HepG2 (cell line): ENCODE results near the gene STIM1. TPM values are rescaled to one million over a fixed set of nuclear protein-coding genes. Genes with fewer than 3 reads are reported as not detected.

ENCODE experiments used
- FOXM1 ChIP-seq: sonication (generic); formaldehyde crosslinking; IDR thresholded peaks from 2 replicates; pipeline ENCODE4 v1.5.0; 2020; ENCODE audit warnings: missing genetic modification reagents
- GATAD1 ChIP-seq: IDR thresholded peaks from 2 replicates; pipeline ENCODE4 v1.6.1; 2016; ENCODE audit warnings: missing genetic modification reagents, missing compliant biosample characterization
- HDAC6 ChIP-seq: fragments of 200-600 bp; sonication (generic); IDR thresholded peaks from 2 replicates; pipeline ENCODE4 v1.7.0; 2017; ENCODE audit warnings: mild to moderate bottlenecking, antibody characterized with exemption, low read length, low read depth
- HNRNPUL1 ChIP-seq: fragments of 200-400 bp; formaldehyde crosslinking; IDR thresholded peaks from 2 replicates; pipeline ENCODE4 v1.6.1; 2017; ENCODE audit warnings: low read depth, mild to moderate bottlenecking, low read length, moderate library complexity
- IRF2 ChIP-seq: IDR thresholded peaks from 2 replicates; pipeline ENCODE4 v1.6.1; 2018; ENCODE audit warnings: missing genetic modification reagents, missing compliant biosample characterization
- KAT8 ChIP-seq: IDR thresholded peaks from 2 replicates; pipeline ENCODE4 v1.6.1; 2016; ENCODE audit warnings: missing genetic modification reagents, missing compliant biosample characterization
- KDM1A ChIP-seq: IDR thresholded peaks from 2 replicates; pipeline ENCODE4 v1.6.1; 2016; ENCODE audit warnings: missing compliant biosample characterization
- KLF9 ChIP-seq: IDR thresholded peaks from 2 replicates; pipeline ENCODE4 v1.6.1; 2016; ENCODE audit warnings: low read depth
- NCOA5 ChIP-seq: sonication (generic); formaldehyde crosslinking; IDR thresholded peaks from 2 replicates; pipeline ENCODE4 v1.4.0; 2020; ENCODE audit warnings: missing genetic modification reagents
- NFIC ChIP-seq: IDR thresholded peaks from 2 replicates; pipeline ENCODE4 v1.6.1; 2012; ENCODE audit warnings: mild to moderate bottlenecking, low read length, inconsistent platforms
- PHF21A ChIP-seq: sonication (generic); formaldehyde crosslinking; IDR thresholded peaks from 2 replicates; pipeline ENCODE4 v1.5.0; 2020; ENCODE audit warnings: mild to moderate bottlenecking, missing genetic modification reagents
- PLRG1 ChIP-seq: fragments of 450-650 bp; conservative IDR thresholded peaks from 2 replicates; pipeline ENCODE4 v1.6.1; 2016
- PRPF4 ChIP-seq: fragments of 200-400 bp; formaldehyde crosslinking; IDR thresholded peaks from 2 replicates; pipeline ENCODE4 v1.6.1; 2016; ENCODE audit warnings: low read length, low read depth; ENCODE audit not compliant: poor library complexity, severe bottlenecking
- PTBP1 ChIP-seq: fragments of 200-400 bp; formaldehyde crosslinking; IDR thresholded peaks from 2 replicates; pipeline ENCODE4 v1.6.1; 2018; ENCODE audit warnings: low read length, low read depth; ENCODE audit not compliant: poor library complexity, severe bottlenecking
- SP4 ChIP-seq: sonication (generic); formaldehyde crosslinking; IDR thresholded peaks from 2 replicates; pipeline ENCODE4 v1.8.1; 2023; ENCODE audit warnings: mild to moderate bottlenecking, missing genetic modification reagents
- U2AF2 ChIP-seq: fragments of 200-400 bp; formaldehyde crosslinking; IDR thresholded peaks from 2 replicates; pipeline ENCODE4 v1.6.1; 2017; ENCODE audit warnings: low read depth, mild to moderate bottlenecking, low read length
- XBP1 ChIP-seq: sonication (generic); formaldehyde crosslinking; IDR thresholded peaks from 2 replicates; pipeline ENCODE4 v1.5.0; 2020; ENCODE audit warnings: missing genetic modification reagents
- ZBTB14 ChIP-seq: sonication (generic); formaldehyde crosslinking; IDR thresholded peaks from 2 replicates; pipeline ENCODE4 v1.4.0; 2020; ENCODE audit warnings: missing genetic modification reagents
- ZBTB25 ChIP-seq: IDR thresholded peaks from 2 replicates; pipeline ENCODE4 v1.6.1; 2018; ENCODE audit warnings: missing genetic modification reagents
- ZBTB3 ChIP-seq: sonication (generic); formaldehyde crosslinking; IDR thresholded peaks from 2 replicates; pipeline ENCODE4 v1.4.0; 2020; ENCODE audit warnings: low read depth, mild to moderate bottlenecking, moderate library complexity, missing genetic modification reagents, borderline replicate concordance
- ZC3H4 ChIP-seq: sonication (generic); formaldehyde crosslinking; IDR thresholded peaks from 2 replicates; pipeline ENCODE4 v1.4.0; 2020; ENCODE audit warnings: missing genetic modification reagents, borderline replicate concordance
- ZNF101 ChIP-seq: sonication (generic); formaldehyde crosslinking; IDR thresholded peaks from 2 replicates; pipeline ENCODE4 v1.4.0; 2020; ENCODE audit warnings: mild to moderate bottlenecking, low read depth, missing genetic modification reagents, borderline replicate concordance
- ZNF260 ChIP-seq: sonication (generic); formaldehyde crosslinking; IDR thresholded peaks from 2 replicates; pipeline ENCODE4 v1.4.0; 2020; ENCODE audit warnings: missing genetic modification reagents, low read depth, mild to moderate bottlenecking, borderline replicate concordance
- ZNF552 ChIP-seq: sonication (generic); formaldehyde crosslinking; IDR thresholded peaks from 2 replicates; pipeline ENCODE4 v1.9.0; 2022; ENCODE audit warnings: missing genetic modification reagents, mild to moderate bottlenecking, borderline replicate concordance
- ZNF576 ChIP-seq: sonication (generic); formaldehyde crosslinking; IDR thresholded peaks from 2 replicates; pipeline ENCODE4 v1.4.0; 2020; ENCODE audit warnings: mild to moderate bottlenecking, missing genetic modification reagents
- ZNF772 ChIP-seq: sonication (generic); formaldehyde crosslinking; IDR thresholded peaks from 2 replicates; pipeline ENCODE4 v1.5.0; 2020; ENCODE audit warnings: mild to moderate bottlenecking, missing genetic modification reagents
- ZNF800 ChIP-seq: sonication (generic); formaldehyde crosslinking; IDR thresholded peaks from 2 replicates; pipeline ENCODE4 v1.4.0; 2020; ENCODE audit warnings: missing genetic modification reagents
- ZSCAN22 ChIP-seq: sonication (generic); formaldehyde crosslinking; IDR thresholded peaks from 2 replicates; pipeline ENCODE4 v1.4.0; 2020; ENCODE audit warnings: mild to moderate bottlenecking, missing genetic modification reagents
- polyA plus RNA-seq, 8 experiments: library from polyadenylated mRNA; depleted of rRNA in 3 of 8; stranded (reverse) in 7 of 8; unstranded in 1 of 8; fragments of >200 nt; fragmentation: Illumina TruSeq in 4 of 8; extraction: Trizol in 4 of 8; gene quantifications; 2 replicates each; pipeline versions ENCODE4 v1.2.1 to v1.2.3, GENCODE V29; 2011 to 2016; ENCODE audit warnings: low read depth in 4 of 8, missing spikeins in 1 of 8, mixed read lengths in 1 of 8; ENCODE audit not compliant: insufficient read depth in 1 of 8
- total RNA-seq, 5 experiments: library from RNA; depleted of rRNA; stranded (reverse); fragments of >200 nt; fragmentation: Illumina TruSeq; extraction: Trizol; gene quantifications; 2 replicates each; pipeline ENCODE4 v1.2.3, GENCODE V29; 2016; ENCODE audit warnings: low read depth in 1 of 5

Gene STIM1
- total and polyA plus RNA-seq, 2 of the 13 experiments (the other 11 are each of a cell fraction or from before 2014, with no cell fraction given) = 19.2 to 28.5 TPM

GRCh38 chr11:3854977-3855807, at the start of gene STIM1 (continued):
- TF ChIP-seq ZBTB25 (peak; percentile 73; the same call in 1 of the 2 replicates), HDAC6 (no peak), KDM1A (CRISPR knock-in tag) (no peak), PTBP1 (no peak), PHF21A (peak; percentile 91), KAT8 (CRISPR knock-in tag) (peak; percentile 56), ZBTB14 (CRISPR knock-in tag) (peak; percentile 59), NCOA5 (CRISPR knock-in tag) (peak; percentile 23; the same call in 1 of the 2 replicates), XBP1 (no peak), FOXM1 (CRISPR knock-in tag) (no peak), HNRNPUL1 (no peak), ZNF552 (CRISPR knock-in tag) (no peak), NFIC (no peak), ZC3H4 (CRISPR knock-in tag) (no peak), ZNF800 (CRISPR knock-in tag) (no peak), ZNF576 (CRISPR knock-in tag) (0 out of 2 replicates have a peak, but pooled peaks have one; percentile 16), U2AF2 (no peak), KLF9 (CRISPR knock-in tag) (no peak), PRPF4 (no peak), ZNF772 (no peak), IRF2 (peak; percentile 75), PLRG1 (no peak), ZNF101 (CRISPR knock-in tag) (no peak), ZNF260 (CRISPR knock-in tag) (no peak), SP4 (CRISPR knock-in tag) (peak; percentile 59; the same call in 1 of the 2 replicates), ZBTB3 (CRISPR knock-in tag) (no peak), ZSCAN22 (CRISPR knock-in tag) (no peak), GATAD1 (CRISPR knock-in tag) (peak; percentile 53; the same call in 1 of the 2 replicates)
